GM18508 (cell line): ENCODE data around the gene CNTNAP5.

ENCODE experiments used
- ATAC-seq: cut with Tn5 transposase; IDR thresholded peaks from one replicate; pipeline ENCODE4 v1.9.1; 2021; ENCODE audit warnings: moderate number of reproducible peaks; ENCODE audit not compliant: insufficient read depth, unreplicated experiment

CNTNAP5 gene

GRCh38 chr2:124524155-124524915 lies 499.2 kb downstream of the CNTNAP5 start:
- no peak for ATAC-seq

DNA sequence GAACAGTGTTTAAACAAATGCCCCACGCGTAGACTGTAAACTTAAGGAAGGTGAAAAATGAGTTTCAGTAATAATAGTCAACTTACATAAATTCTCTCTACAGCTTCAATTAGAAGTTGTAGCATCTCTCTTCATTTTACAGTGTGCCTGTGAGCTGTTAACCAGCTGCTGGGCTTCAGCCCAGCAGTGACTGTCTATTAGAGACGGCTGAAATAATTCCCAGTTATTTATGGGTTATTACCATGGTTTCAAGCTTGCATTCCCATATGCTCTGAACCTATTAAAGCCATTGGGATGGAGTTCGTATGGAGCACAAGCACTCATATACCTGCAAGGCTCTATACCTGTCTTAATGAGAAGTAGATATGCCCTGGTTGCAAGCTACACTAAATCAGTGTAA lies 501.1 kb downstream of the CNTNAP5 start:
- ATAC-seq, result no peak

- ATAC-seq, result no peak
Measured at GRCh38 chr2:124530203-124530602, 505.1 kb downstream of the CNTNAP5 start.

DNA sequence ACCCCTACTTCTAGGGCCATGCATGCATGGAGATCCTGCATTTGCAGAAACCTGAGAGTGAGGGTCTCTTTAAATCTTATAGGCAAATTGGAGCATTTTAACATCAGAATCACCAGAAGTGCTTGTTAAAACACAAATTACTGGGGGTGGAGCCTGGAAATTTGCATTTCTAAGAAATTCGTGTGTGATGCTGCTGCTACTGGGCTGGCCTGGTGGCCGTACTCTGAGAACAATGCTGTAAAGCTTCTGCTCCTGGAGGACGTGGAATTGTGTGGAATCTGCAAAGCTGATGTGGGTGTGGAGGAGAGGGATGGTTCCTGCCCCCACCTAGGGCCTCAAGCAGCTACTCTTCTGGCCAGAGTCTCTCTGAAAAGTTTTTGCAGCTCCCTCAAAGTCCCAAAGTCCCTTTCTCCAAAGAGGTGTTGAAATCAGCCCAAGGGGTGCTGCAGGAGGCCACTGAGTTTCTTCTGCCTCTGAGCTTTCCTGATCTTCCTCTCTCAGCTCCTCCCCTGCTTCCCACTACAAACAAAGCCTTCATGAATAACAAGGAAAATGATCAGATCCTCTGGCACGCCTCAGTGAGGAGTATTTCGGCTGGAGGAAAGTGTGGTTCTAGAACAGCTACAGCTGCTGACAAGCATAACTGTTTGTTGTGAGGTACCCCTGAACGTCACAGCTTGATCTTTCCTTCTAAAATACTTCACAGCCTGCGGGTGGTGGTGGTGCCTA lies 508.3 kb downstream of the CNTNAP5 start:
- ATAC-seq, result no peak

DNA sequence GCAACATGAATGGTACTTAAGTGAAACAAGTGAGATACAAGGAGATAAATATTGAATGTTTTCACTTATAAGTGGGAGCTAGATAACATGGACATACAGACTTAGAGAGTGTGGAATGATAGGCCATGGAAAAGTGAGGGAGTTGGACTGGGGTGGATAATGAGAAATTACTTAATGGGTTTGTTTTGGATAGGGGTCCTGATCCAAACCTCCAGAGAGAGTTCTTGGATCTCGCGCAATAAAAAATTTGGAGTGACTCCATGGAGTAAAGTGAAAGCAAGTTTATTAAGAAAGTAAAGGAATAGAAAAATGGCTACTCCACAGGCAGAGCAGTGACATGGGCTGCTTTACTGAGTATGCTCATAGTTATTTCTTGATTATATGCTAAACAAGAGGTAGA lies 508.9 kb downstream of the CNTNAP5 start:
- no peak for ATAC-seq

DNA sequence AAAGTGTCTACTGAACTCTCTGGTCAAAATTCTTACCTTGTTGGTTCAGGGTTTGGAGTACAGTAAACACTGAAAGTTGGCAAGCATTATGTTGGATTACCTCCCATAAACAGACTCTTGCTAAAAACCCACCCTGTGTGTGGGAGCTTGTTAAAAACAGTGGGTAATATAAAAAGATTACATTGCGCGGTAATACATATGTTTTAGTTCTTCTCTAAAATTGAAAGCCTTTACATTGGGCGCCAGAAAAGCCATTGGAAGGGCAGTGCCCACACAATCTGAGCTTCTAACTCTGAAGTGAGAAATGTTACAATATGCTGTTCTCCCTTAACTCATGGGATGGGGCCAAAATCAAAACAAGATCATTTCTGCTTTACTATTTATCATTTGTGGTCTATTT lies 510.7 kb downstream of the CNTNAP5 start:
- no peak for ATAC-seq

DNA sequence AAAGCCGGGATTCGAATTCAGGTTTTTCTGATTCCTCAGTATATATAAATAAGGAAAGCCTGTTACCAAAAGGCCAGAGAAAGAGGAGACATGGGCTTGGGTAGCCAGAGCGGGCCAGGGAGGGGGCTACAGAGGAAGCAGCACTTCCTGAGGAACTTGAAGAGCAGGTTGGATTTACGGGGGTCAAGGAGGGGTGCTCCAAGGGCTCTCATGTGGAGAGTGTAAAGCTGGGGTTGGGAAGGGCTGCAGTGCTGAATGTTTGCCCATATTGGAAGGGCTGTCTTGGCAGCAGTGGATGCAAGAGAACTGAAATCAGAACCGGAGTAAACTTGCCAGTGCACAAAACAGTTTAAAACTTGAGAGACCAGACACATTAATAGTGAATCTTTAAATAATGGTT lies 511.5 kb downstream of the CNTNAP5 start:
- no peak for ATAC-seq

DNA sequence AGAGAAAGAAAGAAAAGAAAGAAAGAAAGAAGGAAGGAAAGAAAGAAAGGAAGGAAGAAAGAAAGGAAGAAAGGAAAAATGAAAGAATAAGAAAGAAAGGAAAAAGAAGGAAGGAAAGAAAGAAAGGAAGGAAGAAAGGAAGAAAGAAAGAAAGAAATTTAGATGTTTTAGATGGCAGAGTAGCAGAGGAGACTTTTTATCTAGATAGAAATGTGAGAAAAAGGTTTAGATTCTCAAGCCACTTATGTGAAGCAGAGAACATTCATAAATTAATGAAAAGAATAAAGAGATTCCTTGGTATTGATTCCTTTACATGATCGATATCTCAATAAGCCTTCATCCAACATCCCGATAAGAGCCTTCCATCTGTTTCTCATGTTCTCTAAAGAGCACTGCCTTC lies 513.5 kb downstream of the CNTNAP5 start:
- no peak for ATAC-seq

DNA sequence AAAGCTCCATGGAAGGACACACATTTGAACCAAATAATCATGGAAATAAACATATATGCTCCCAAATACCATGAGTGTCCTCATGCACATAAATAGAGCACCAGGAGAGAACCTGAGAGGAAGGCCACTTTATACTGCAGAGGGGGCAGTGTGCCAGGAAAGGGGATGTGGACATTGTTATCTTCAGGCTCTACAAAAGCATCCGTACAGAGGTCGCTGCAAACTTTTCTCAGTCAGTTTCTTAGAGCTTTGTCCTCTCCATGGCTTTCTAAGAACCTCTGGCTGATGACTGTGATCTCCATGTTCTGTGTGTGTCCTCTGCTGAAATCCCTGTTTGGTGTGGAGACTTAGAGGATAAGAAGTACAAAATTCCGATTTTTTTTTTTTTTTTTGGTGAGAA lies 515.7 kb downstream of the CNTNAP5 start:
- ATAC-seq, result no peak

- no peak for ATAC-seq
Measured at GRCh38 chr2:124542932-124543640, 518.0 kb downstream of the CNTNAP5 start.

DNA sequence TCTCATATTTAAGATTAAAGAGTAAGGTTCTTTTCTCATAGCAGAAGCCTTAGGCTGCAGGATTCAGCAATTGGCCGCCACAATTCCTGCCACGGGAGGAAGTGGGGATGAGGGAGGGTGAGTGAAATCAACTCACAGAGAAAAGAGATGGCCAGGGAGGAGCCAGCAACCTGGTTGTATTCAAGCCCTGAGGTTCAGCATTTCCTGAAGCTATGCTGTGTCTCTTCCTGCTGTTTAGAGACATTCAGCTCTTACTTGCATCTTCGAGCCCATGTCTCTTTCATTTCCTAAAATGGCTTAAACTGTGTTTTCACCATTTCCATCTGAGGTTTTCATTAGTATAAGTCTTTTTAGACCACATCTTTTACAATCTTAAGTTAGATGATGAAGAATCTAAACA lies 522.6 kb downstream of the CNTNAP5 start:
- no peak for ATAC-seq

- no peak for ATAC-seq
Measured at GRCh38 chr2:124558277-124558905, 533.3 kb downstream of the CNTNAP5 start.

DNA sequence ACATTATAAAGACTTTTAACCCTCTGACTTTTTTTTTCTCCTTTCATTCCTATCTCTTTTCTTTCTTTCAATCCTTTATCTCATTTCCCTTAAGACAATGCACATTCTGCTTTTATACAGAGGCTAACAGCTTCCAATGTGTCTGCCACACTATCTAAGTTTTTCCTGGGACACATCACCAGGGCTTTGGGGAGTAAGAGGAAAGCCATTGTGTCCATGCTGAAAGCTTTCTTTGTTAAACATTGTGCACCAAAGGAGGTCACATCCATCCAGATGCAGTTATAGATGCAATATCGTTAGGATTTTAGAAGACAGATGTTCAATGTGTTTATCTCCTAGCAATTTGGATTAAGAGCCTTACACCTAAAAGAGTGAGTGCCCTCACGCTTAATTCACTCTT lies 534.1 kb downstream of the CNTNAP5 start:
- no peak for ATAC-seq

GRCh38 chr2:124560592-124561112 lies 535.6 kb downstream of the CNTNAP5 start:
- ATAC-seq, result no peak

DNA sequence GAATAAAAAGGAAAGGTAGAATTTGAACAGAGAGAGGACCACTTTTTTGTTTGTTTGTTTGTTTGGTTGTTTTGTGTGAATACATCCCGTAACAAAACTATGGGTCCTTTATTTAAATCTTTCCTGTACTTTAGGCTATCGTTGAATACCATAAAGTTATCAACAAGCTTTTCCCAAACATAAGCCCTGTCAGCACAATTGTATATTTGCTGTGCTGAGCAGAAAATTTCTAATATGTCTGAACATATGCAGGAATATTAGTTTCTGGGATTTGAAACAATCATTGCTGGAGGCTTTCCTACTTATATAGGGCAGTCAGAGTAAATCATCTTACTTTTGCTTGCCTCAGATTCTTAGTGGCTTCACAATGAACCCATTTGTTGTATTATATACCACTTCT lies 536.4 kb downstream of the CNTNAP5 start:
- ATAC-seq, result no peak

DNA sequence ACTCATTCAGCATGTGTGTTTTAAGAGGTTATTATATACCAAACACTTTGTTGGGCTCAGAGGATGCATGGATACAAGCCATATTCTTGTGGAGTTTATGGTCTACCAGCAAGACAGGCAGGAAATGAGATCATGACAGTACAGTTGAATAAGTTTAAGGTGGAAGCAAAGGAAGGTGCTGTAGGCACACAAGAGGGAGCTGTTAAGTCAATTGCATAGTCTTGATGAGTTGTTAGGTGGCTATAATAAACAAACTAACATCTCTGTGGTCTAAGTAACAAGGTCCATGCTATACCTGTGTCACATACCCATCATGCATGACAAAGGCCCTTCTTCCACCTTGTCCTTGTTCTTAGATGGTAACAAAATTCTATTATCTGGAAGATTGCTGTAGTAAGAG lies 538.3 kb downstream of the CNTNAP5 start:
- no peak for ATAC-seq

DNA sequence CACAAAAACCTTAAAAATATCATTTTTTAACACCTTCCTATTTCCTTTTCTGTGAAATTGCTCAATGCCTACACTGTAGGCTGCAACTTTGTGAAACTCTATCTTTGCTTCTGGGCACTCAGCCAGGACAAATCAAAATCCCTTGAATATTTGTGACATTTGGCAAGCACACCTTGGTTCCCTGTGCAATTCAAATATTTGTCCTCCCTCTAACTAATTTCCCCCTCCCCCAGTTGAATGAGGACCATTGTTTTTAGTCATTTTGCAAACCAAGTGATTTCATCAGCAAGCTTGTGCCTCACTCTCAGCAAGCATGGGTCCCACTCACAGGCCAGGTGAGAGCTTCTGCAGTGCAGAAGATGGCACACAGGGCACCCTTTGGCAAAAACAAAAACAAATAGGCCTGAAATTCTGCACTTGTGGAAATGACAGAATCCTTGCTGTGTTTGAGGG lies 541.5 kb downstream of the CNTNAP5 start:
- no peak for ATAC-seq

DNA sequence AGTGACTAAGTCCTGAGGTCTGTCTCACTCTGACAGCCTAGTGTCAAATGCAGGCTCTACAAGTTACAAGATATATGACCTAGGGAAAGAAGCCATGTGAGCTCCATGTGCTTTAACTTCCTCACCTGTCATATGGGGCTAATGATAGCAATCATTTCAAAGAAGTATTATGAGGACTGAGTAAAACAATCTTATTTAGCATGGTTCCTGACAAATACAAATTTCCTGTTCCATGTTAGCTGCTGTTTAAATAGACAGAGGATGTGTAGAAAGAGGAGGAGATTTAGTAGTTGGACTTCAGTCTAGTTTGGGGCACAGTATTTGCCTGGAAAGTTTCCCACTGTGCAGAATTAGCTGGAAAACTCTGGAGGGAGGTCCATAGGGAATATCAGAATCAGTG lies 545.8 kb downstream of the CNTNAP5 start:
- ATAC-seq, result no peak

GRCh38 chr2:124571836-124572235 lies 546.7 kb downstream of the CNTNAP5 start:
- ATAC-seq, result no peak

DNA sequence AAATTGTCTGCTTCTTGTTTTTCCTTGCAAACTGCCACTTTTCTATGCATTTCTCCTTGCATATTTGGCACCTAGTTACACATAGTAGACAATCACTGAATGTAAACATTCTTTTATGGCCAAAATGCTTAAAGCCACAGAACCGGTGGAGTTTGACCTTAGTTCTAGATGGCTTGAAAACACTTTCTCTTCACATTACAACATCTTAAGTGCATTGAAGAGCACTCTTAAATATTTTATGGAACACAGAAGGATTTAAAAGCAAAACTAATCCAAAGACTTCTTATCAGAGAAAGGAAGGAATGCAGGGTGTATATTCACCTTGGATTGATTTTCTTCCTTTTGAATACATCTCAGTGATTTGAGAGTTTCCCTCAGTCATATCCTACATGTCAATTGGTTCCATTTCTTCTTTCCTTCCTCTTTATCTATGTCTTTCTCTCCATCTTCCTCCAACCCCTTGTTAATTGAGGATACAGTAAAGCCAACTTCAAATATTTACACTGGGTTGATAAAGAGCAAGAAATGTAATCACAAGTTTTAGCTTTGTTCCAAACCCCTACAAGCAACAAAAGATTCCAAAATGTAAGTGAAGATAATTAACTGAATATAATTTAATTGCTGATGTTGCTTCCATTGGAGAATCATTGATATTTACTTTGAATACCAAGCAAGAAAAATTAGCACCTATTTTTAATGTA lies 548.0 kb downstream of the CNTNAP5 start:
- ATAC-seq, result no peak
